Kidney capillary endothelial cell (primary cell): ENCODE results near the gene ANAPC13.
A peak's percentile ranks its signal among the peaks of the same experiment; 100 is the strongest.

Experiments used
- DNase-seq: peaks from one replicate; pipeline ENCODE4 v3.0.0-alpha.2; 2018; ENCODE audit warnings: low spot score

ANAPC13 gene

DNA sequence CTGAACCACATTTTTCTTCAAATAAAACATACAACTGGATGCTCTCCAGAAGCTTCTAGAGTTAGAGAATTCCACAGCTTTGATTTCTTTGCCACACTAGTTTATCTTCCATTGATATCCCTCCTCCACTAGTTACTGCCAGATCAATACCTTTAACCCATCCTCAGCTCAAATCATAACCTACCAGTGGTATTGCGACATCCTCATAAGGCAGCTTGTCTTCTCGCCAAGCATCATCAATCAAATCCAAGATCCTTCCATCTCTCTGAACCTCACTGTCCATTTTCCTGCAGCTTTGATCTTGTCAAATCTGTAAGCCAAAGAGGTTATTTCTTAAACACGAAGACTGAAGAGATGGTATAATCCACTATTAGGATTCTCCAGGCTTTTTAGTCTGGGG, 3.2 kb downstream of the ANAPC13 start:
- no peak for DNase-seq

DNA sequence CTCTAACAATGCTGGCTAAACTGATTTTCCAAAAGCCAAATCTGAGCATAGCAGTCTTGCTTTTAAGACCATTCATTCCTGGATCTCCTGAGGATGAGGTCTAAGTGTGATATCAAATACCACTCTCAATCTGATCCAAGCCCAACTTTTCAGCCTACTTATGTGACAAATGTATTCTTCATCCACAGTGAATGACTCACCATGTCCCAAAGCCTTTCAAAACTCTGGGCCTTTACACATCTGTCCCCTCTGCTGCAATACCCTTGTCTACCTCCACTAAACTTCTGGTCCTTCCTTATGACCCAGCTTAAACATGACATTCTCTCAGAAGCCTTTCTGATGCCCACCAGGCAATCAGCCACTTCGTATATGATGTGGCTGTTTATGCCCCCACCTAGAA, 4.6 kb downstream of the ANAPC13 start:
- DNase-seq = no peak

DNA sequence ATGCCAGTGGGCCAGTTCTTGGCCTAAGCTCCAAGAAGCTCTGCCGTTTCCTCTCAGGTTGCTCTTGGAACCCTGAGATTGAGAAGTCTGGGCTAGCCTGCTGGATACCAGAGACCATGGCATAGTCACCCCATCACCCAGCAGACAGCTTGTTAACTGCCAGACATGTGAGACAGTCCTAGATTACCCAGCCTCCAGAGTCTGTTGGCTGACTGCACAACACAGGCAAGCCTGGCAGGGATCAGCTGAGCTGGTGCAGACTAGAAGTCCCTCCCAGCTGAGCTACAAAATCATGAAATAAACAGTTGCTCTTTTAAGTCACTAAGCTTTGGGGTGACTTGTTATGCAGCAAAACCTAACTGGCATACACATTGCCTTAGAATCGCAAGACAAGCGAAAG, 5.2 kb downstream of the ANAPC13 start:
- DNase-seq = no peak

DNA sequence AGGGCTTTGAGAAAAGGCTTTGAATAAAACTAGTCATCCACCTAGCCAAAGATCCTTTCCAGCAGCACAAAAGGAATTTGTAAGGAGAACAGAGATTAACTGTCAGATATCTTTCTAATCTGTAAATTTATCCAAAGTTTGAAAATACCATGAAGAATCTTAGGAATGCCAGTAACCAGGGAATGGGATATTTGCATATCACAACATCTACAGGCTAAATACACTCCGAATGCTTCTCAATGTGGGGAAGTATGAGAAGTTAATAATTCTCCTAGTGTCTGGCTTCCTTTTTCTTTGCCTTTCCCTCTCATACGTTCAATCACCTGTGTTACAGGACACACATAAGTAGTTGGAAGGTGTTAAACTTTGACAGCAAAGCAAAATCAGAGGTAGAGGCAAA, 7.8 kb downstream of the ANAPC13 start:
- no peak for DNase-seq

DNA sequence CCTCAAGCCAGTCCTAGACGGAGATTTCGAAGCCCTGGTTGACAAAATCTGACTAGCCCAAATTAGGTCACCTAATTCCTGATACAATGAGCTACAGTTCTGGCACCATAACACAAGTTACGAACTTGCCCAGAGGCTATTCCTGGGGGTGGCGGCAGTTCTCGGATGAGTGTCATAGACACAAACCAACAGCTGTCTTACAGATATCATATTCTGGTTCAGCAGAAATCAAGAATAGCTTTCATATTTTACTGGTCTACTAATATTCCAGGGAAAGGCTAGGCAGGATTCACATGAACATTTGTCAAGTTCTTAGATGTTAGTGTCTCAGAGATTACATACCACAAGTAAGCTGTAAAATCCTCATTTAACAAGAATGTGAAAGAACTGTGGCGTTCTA, 8.8 kb downstream of the ANAPC13 start:
- DNase-seq = no peak

DNA sequence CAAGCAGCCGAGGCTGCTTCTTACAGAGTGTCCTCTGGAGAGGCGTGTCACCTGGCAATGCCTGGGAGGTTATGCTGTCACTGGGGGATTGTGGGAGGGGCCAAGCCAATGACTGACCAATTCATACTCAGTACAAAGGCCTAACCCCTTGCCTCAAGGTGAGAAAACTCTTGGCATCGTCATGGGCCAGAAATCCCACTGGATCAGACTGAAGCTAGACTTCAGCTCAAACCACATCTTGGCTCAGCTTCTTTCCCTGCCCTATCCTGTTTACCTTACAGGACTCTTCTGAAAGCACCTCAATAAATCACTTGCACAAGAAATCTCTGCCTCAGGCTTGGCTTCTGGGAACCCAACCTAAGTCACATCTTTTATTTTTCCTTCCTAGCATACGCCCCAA, 9.5 kb downstream of the ANAPC13 start:
- no peak for DNase-seq

DNA sequence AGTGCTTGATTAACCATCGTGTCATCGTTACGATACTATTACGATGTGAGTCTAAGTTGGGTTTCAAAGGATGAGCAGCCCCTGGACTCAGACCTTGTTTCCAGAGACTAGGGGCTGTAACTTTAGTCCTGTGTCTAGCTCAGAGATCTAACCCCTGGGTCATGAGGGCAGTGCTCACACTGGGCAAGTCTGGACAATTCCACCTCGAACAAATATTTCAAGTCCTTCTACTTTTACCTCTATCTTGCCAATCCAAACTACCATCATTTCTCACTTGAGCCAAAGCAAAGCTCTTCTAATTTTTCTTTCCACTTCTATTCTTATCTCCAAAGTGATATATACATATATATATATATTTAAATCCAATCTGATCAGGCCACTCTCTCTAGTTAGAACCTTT, 10.8 kb downstream of the ANAPC13 start:
- DNase-seq = no peak

DNA sequence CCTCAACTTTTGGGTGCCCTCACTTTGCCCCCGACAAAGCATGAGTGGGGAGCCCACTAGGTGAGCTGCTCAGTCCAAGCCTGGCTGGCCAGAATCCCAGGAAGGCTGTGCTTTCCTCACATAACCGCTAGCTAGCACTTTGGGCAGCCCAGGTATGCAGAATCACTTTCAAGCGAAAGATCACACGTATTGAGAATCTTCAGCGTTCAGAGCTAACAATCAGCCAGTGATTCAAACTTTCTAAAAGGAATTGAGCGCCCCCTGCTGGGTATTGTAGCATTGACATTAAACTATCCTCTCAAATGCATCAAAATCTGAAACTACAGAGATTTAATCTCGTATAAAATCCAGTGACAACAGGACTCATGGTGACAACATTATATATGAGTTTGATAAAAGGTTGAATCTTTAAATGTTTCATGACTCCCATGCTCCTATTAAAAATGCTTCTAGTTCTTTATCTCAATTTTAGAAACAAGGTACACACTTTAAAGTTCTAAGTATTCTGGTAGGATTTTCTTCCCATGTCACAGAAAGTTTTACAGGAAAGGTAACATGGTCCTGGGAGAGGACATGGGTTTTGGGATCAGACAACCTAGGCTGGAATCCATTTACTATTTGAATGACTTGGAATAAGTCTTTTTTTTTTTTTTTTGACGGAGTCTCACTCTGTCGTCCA, 11.8 kb downstream of the ANAPC13 start:
- DNase-seq = peak; percentile 84

DNA sequence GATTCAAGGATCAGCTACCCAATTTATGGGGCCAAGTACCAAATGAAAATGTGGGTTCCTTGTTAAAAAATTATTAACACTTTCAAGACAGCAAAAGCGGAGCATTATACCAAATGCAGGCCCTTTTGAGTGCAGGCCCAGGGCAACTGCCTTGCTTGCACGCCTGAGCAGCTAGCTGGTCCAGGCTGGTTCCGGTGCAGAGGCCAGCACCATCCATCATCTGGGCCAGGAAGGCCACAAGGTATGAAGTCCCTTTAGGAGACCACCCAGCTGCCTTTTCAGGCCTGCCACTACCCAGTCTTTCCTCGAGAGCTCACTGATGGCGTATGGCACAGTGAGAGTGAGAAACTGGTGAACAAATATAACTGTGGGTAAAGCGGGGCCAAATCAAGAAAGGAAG, 13.0 kb downstream of the ANAPC13 start:
- DNase-seq = no peak

DNA sequence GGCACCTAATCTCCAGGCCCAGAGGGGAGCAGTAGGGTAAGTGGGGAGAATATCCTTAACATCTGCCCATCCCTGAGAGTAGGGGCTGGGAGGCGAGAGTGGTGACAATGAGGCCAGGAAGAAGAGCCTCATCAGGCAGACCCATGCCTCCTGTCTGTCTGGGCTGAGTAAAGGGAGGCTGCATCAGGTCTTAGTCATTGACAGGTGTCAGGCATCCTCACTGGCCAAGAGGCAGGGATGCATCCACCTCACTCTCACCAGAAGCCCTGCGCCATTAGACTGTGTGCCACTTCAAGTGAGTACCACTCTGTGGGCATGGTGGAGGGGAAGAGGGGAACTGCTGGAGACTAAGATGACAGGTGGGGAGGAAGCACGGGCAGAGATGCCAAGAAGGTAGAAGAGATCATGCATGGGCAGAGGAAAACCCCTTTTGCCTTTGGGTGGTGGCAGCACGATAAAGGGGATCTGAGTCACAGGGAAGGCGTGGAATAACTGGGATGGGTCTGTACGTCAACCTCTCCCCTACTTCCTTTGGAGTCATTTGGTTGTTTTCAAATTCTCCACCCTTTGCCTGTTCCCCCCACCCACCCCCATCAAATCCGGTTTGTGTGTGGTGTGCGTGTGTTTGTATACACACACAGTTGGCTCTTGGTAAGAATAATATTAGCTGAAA, 14.1 kb downstream of the ANAPC13 start:
- DNase-seq = peak; percentile 59

DNA sequence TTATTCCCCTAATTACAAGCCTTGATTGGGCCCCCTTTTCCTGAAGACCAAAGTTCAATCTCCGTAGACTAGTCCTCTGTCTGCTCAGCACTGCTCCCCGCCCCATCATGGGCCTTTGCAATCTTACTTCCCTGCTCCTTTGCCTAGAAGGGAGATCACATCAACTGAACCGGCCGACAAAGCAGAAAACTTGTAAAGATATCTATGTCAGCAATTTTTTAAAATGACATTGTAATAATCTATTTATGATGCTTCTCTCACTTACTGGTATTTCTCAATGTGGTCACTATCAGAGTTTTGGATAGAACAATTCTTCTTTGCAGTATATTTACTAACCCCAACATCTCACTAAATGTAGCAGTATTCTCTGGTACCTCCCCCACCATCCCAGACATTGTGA, 17.3 kb downstream of the ANAPC13 start:
- DNase-seq = no peak

DNA sequence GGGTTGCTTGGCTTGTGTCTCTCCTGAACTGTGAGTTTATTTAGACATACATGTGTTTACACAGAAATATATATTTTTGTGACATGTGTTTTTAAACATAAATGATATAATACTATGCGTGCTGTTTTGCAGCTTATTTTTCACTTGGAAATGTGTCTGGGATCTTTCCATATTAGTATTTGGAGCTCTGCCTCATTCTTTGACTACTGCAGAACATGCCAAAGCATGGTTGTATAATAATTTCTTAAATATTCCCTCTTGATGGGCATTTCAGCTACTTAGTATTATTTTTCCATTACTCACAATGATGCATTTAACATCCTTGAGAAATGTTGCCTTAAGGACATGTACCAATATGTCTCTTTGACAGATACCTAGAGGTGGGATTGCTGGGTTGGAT, 19.5 kb downstream of the ANAPC13 start:
- DNase-seq = no peak

DNA sequence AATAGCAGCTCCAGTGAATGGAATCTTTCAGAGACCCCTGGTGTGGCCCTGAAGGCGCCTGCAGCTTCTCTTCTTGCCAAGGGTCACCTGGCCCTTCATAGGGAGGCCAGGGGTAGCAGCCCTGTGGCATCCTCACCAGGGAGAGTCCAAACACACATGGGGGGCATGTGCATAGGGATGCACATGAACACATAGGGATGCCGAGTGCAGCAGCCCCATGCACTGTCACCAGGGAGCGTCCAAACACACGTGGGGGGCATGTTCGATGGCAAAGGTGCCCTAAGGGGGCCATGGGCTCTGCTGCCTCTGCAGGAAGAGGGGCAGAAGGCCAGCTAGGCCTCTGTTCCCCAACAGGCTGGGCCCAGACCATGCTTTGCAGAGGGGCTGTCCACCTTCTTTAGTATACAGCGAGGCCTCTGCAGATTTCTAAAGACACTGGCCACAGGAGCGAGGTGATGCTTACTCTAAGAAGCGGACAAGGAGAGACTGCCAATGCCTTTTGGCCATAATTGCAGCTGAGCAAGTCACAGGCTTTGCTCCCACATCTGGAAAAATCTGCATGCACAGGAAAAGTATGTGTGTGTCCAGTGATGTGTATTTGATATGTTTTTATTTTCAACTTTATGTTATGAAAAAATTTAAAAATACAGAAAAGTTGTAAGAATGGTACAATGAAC, 21.0 kb downstream of the ANAPC13 start:
- no peak for DNase-seq

DNA sequence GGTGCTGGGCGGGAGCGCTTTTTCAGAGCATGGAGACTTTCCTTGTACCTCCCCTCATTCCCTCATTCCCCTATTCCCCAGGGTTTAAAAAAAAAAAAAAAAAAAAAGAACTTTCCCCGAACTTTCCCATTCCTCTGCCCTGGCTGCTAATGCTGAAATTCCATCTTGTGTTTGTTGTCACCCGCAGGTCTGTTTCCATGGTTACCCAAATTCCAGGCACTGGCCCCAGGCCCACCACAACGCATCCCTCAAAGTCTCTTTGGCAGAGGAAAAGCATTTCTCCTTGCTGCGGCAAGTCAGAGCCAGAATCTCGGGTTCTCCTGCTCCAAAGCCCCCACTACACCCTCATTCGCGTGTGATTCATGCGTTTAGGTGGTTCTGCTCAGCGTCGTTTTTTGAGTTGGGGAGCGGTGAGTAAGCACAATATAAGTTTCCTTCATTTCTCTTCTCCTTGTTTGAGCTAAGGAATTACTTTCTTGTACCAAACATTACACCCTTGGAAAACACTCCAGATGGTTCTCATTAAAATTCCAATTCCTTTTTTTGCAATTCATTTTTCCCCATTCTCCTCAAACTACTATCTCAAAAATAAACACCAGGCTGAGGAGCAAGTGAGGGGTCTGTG, 21.6 kb downstream of the ANAPC13 start:
- DNase-seq = no peak

DNA sequence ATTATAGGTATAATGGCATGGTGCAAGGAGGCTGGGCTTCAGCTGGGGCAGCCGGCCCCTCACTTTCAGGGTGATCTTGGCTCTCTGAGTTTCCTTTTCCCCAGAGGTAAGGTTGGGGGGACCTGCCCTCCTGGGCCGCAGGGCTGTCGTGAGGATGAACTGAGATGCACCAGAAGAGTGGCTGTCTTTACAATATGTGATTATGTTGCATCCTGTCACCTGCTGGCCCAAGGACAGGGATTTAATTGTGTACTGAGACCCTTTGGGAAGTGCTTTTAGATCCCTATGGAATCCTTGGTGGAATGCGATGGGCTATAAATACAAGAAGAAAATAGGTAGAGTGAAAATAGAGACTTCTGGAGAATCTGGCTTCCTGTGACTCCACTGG, 22.1 kb downstream of the ANAPC13 start:
- no peak for DNase-seq

DNA sequence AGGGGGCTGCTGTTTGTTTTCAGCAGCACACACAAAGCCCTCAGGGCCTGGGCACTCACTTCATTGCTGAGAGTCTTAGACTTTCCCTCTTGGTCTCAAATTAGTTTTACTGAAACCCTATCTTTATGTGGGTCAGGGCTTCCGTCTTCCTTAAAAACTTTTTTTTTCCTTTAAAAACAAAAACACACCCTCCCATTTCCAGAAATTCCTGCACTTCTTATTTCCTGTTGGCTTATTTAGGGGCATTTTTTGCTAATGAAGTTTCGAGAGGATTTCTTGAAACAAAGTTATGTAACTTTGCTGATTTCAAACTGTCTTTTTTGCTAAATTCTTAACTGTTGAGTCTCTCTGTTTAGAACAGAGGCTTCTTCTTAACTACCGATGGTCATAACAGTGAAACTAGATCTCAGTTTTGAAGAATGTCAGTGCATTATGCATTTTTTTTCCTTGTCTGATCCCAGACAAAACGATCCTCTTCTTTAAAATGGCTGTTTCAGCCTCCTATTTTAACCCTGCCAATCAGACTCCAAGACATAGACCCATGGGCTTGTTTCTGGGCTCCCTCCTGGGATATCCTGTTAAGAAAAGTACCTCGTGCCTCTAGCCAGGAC, 23.3 kb downstream of the ANAPC13 start:
- DNase-seq = no peak

DNA sequence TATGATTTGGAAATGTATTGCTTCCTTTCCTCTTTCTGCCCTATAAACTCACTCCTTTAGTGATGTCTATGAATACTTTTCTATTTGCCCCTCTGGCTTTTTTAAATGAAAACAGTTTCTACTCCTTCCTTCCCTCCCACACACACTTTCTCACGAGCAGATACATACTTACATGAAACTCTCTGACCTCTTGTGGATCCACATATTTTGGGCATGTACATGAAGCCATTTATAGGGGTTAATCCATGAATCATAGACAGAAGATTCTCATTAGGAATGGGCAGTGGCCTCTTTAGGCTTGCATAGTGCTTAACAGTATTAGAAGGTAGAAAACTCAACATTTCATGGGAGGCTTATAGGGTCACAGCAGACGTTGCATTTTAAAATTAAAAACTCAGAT, 24.8 kb downstream of the ANAPC13 start:
- DNase-seq = no peak

DNA sequence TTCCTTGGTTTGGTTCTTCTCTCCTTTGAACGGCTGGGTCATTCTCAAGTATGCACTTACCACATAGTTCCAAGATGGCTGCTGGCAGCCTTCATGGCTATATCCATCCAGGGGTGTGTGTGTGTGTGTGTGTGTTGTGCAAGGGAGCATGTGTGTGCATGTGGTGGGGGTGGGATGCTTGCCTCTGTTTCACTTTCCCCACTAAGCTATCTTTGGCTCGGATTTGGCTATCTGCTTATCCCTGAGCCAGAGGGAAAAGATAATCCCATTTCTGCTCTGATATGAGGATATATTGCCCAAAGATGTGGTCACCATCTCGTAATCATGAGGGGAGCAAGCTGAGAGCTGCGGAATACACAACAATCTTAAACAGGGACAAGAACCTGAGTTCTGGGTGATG, 26.2 kb downstream of the ANAPC13 start:
- DNase-seq = no peak

DNA sequence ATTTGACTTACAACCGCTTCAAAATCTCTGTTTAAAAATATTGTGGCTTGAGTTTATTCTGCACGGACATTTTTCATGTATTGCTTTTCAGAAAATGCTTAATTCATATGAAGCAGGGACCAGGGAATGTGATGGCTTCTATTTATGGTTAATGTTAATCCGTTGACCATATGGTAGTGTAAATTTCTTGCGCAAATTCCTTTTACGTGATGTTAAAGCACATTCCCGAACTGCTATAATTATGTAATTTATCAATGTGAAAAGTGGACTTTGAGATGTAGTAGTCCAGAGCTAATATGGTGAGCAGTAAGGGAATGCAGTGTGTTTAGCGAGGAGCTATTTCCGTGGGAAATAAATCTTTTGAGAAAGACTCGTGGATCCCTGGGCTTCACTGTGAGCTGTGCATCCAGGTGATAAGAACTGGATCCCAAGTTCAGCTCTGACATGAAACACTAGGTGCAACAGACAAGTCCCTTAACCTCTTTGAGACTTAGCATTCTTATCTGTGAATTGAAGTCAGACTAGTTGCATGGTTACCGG, 27.3 kb downstream of the ANAPC13 start:
- no peak for DNase-seq

DNA sequence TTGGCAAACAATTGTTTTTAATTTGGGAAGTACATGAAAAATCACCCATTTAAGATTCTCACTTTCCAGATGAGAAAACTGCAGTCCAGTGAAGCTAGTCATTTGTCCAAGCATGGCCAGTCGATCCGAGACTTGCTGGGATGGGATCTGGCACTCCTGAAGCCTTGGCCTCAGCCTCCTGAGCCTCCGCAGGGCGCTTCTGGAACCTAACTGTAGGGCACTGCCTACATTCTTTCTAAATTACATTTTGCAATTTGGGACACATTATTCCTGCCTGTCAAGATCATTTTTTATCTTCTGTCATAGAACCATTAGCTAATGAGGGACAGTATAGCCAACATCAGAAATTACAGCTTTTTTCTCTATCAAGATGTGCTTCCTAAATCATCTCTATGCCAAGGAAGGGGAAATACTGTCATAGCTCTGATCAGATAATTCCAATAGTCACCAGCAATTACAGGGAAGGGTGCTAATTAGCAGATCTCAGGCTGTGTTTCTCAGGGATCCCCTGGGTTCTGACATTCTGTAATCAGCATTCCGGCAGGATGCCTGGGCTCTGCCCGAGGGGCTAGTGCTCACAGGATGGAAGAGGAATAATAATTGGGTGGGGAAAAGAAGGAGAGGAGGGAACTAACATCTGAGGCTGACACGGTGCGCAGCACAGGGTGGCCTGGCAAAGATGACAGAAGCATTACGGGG, 28.3 kb downstream of the ANAPC13 start:
- no peak for DNase-seq

DNA sequence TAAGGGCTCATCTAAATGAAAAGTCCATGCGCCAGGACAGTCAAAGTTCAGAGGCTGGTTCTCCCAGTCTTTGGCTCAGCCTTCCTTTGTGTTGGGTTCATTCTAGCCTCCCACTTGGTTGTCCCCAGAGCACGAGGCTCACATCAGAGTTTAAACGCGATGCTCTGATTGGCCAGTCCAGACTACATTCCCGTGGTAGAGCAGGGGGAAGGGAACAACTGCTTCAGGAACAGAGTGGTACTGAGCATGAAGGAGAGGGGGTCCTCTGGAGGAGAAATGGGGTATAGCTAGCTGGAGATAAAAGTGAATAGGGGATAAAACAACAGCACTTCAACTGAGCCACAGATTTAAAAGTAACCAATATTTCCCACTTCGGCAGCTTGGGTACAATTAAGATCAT, 32.2 kb downstream of the ANAPC13 start:
- DNase-seq = peak; percentile 13

DNA sequence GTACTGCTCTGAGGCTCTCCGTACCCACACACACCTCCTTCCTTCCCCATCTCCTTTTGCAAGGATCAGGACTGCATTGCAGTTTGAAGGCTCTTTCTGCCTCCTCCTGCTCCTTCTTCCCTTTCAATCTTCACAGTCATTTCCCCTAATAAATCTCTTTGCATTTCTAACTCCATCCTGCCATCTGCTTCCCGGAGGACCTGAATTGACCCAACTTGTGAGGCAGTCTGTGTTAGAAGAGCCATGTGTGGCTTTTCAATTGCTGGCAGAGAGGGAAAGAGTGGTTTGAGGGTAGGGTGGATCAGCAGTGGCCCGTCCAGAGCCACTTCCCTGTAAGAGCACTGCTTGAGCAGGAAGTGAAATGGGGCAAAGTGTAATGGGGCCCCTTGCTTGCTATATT, 35.8 kb downstream of the ANAPC13 start:
- no peak for DNase-seq
